Cardiac fibroblast (primary cell): Measurements from ENCODE around the gene TNPO3.

ENCODE experiments used
- DNase-seq, 2 donors: peaks; one replicate each; pipeline versions ENCODE4 v3.0.0 to v3.0.0-alpha.2; 2010; ENCODE audit warnings: low read depth in 2 of 2
- H3K4me3 ChIP-seq, 2 donors: replicated peaks in 1 of 2; 1 replicate in 1 of 2; 2 replicates in 1 of 2; pipeline ENCODE4 v1.5.1; 2011; ENCODE audit warnings: low read depth in 2 of 2, low read length in 2 of 2, mild to moderate bottlenecking in 2 of 2, moderate library complexity in 1 of 2
- TF ChIP-seq, protein P1 (sequence below): IDR thresholded peaks from one replicate; pipeline ENCODE4 v1.5.1; 2011; ENCODE audit warnings: low read depth, mild to moderate bottlenecking, low read length, inconsistent platforms

TNPO3 gene

DNA sequence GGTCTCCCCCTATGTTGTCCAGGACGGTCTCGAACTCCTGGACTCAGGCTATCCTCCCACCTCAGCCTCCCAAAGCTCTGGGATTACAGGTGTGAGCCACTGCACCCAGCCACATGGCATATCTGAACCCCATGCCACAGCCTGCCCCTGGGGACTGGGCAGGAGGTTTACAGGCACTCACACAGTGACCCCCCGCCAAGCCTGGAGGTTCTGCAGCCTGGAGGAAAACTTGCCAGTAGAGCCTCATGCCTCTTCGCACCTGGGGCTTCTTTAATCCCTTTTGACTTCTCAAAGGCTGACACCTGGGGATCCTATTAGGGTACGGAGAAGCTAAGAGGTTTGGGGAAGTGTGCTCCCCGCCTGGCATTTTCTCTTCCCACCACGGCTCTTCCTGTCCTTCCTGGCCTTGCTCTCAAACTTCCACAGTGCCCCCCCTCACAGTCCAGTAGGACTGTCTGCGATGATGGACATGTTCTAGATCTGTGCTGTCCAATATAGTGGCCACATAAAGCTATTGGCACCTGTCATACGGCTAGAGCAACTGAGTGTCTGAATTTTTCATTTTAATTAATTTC, 133.0 kb downstream of the TNPO3 start:
- no peak for DNase-seq
- TF ChIP-seq, protein P1, sequence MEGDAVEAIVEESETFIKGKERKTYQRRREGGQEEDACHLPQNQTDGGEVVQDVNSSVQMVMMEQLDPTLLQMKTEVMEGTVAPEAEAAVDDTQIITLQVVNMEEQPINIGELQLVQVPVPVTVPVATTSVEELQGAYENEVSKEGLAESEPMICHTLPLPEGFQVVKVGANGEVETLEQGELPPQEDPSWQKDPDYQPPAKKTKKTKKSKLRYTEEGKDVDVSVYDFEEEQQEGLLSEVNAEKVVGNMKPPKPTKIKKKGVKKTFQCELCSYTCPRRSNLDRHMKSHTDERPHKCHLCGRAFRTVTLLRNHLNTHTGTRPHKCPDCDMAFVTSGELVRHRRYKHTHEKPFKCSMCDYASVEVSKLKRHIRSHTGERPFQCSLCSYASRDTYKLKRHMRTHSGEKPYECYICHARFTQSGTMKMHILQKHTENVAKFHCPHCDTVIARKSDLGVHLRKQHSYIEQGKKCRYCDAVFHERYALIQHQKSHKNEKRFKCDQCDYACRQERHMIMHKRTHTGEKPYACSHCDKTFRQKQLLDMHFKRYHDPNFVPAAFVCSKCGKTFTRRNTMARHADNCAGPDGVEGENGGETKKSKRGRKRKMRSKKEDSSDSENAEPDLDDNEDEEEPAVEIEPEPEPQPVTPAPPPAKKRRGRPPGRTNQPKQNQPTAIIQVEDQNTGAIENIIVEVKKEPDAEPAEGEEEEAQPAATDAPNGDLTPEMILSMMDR = no peak
- no peak overlapping the region for H3K4me3 ChIP-seq

DNA sequence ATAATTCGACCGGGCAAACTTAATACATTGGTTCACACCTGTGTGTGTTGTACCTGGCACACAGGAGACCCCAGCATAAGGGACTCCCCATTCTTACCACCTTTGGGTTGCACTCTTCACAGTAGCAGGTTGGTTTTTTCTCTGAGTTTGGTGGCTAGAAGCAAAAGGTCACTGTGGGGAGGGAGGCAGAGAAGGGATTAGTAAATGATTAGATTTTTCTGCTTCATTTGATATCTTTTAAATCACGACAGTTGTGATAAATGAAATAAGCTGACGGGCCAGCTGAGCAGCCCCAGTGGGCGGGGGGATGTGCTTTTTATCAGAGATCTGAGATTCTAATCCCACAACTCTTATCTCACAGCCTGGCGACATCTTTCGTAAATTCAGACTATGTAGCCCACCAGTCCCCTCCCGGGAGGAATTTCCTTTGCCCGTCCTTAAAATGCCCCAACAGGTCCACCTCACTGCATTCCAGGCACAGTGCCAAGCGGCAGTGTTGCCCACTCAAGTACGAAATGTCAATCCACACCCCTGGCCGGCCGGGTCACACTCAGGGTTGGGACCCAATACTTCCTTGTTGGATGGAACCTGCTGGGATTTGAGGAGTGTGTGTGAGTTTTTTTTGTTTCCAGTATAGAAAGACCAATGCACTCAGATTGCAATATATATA, 133.9 kb downstream of the TNPO3 start:
- H3K4me3 ChIP-seq = no peak overlapping the region
- TF ChIP-seq, protein P1 = no peak
- no peak for DNase-seq

- TF ChIP-seq, protein P1 = no peak
- DNase-seq = no peak
- H3K4me3 ChIP-seq = no peak overlapping the region
Measured at GRCh38 chr7:128919881-128920799, 134.8 kb downstream of the TNPO3 start.

- no peak overlapping the region for H3K4me3 ChIP-seq
- TF ChIP-seq, protein P1 = no peak
- no peak for DNase-seq
Measured at GRCh38 chr7:128919241-128919640, 135.7 kb downstream of the TNPO3 start.

DNA sequence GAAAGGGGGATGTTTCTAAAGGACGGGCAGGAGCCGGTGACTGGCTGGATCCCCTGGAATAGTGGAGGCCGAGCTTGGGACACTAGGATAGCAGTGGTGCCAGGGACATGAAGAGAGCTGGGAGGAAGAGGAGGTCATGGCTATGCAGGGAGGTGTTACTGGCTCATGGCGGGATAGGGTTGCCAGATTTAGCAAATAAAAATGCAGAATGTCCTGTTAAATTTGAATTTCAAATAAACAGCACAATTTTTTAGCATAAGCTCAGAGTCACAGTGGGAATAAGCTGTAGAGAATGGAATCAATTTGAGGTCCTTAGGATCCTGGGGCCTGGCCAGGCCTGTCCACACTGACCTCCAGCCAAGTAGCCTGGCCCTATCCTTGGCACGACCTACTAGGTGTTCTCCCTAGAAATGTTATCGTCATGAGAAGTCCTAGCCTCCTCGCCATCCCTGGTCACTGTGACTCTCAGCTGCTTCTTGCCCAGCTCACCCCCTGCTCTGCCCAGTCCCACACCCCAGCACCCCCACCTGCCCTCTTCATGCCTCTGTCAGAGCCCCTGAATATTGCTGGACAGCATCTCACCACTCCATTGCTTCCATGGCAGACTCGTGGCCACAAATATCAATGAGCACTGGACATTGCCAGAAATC, 136.8 kb downstream of the TNPO3 start:
- TF ChIP-seq, protein P1 = no peak
- DNase-seq = no peak
- H3K4me3 ChIP-seq = no peak overlapping the region

GRCh38 chr7:128917122-128917521, 137.8 kb downstream of the TNPO3 start:
- H3K4me3 ChIP-seq = no peak overlapping the region
- TF ChIP-seq, protein P1 = no peak
- DNase-seq = no peak
